ENCODE measurements around the gene DCLK2. TPM values are rescaled to one million over a fixed set of nuclear protein-coding genes. Genes with fewer than 3 reads are reported as not detected.

Gene DCLK2
- total RNA-seq, 3 donors from 2014 or later: 3.4 to 5.2 (median 4.0) TPM

GRCh38 chr4:150209140-150209829 is 131.0 kb downstream of the DCLK2 start:
- Histone ChIP-seq H3K27ac (no peak overlapping the region), H3K9me3 (no peaks in the 10 kb centered on the region), H3K36me3 (no peaks in the 10 kb centered on the region), H3K27me3 (no peaks in the 10 kb centered on the region), H3K4me3 (no peak overlapping the region), H3K4me1 (no peaks in the 10 kb centered on the region)
- intact Hi-C loops (cut with DNase I; ENCODE audit: low total_unique reads): no loop called here
- peak in 1 of 2 donors; percentile 60 for DNase-seq (ENCODE audit: low spot score in 2 of 2)
- no peak for TF ChIP-seq POLR2A (IDR thresholded peaks at IDR 0.05)
- TF ChIP-seq POLR2AphosphoS5 (IDR thresholded peaks at IDR 0.05): no peak
- TF ChIP-seq CTCF (IDR thresholded peaks at IDR 0.05): peak in 2 of 3 donors; percentile 43 to 57

- Histone ChIP-seq H3K27me3 (no peaks in the 10 kb centered on the region), H3K27ac (no peak overlapping the region), H3K9me3 (no peaks in the 10 kb centered on the region), H3K4me3 (no peak overlapping the region), H3K36me3 (no peaks in the 10 kb centered on the region), H3K4me1 (no peaks in the 10 kb centered on the region)
- TF ChIP-seq POLR2AphosphoS5 (IDR thresholded peaks at IDR 0.05) (no peak), CTCF (IDR thresholded peaks at IDR 0.05) (no peak), POLR2A (IDR thresholded peaks at IDR 0.05) (no peak)
- DNase-seq (ENCODE audit: low spot score in 2 of 2): no peak
- intact Hi-C loops (cut with DNase I; ENCODE audit: low total_unique reads): no loop called here
These were observed 132.8 kb downstream of the DCLK2 start for GRCh38 chr4:150211016-150211415.

GRCh38 chr4:150211799-150212445 is 133.7 kb downstream of the DCLK2 start:
- intact Hi-C loops (cut with DNase I; ENCODE audit: low total_unique reads): no loop called here
- no peaks in the 10 kb centered on the region for H3K27me3 ChIP-seq

GRCh38 chr4:150212485-150212884 is 134.2 kb downstream of the DCLK2 start:
- Histone ChIP-seq H3K27me3 (no peaks in the 10 kb centered on the region), H3K4me3 (no peak overlapping the region), H3K4me1 (no peaks in the 10 kb centered on the region), H3K36me3 (no peaks in the 10 kb centered on the region), H3K9me3 (no peaks in the 10 kb centered on the region), H3K27ac (no peak overlapping the region)
- no peak for TF ChIP-seq POLR2AphosphoS5 (IDR thresholded peaks at IDR 0.05)
- no peak for TF ChIP-seq POLR2A (IDR thresholded peaks at IDR 0.05)
- TF ChIP-seq CTCF (IDR thresholded peaks at IDR 0.05): no peak
- intact Hi-C loops (cut with DNase I; ENCODE audit: low total_unique reads): no loop called here
- DNase-seq (ENCODE audit: low spot score in 2 of 2): no peak

More at GRCh38 chr4:150211799-150212445, 133.7 kb downstream of the DCLK2 start:
- TF ChIP-seq POLR2AphosphoS5 (IDR thresholded peaks at IDR 0.05): no peak
- TF ChIP-seq POLR2A (IDR thresholded peaks at IDR 0.05): no peak
- no peak for TF ChIP-seq CTCF (IDR thresholded peaks at IDR 0.05)
- Histone ChIP-seq H3K4me1 (no peaks in the 10 kb centered on the region), H3K4me3 (no peak overlapping the region), H3K36me3 (no peaks in the 10 kb centered on the region), H3K9me3 (no peaks in the 10 kb centered on the region), H3K27ac (no peak overlapping the region)
- DNase-seq (ENCODE audit: low spot score in 2 of 2): no peak

GRCh38 chr4:150212927-150213326 is 134.7 kb downstream of the DCLK2 start:
- intact Hi-C loops (cut with DNase I; ENCODE audit: low total_unique reads): no loop called here
- H3K36me3 ChIP-seq: no peaks in the 10 kb centered on the region
- DNase-seq (ENCODE audit: low spot score in 2 of 2): peak in 1 of 2 donors; percentile 21
- no peaks in the 10 kb centered on the region for H3K4me1 ChIP-seq
- TF ChIP-seq POLR2A (IDR thresholded peaks at IDR 0.05) (no peak), CTCF (IDR thresholded peaks at IDR 0.05) (no peak), POLR2AphosphoS5 (IDR thresholded peaks at IDR 0.05) (no peak)
- H3K4me3 ChIP-seq: no peak overlapping the region
- H3K9me3 ChIP-seq: no peaks in the 10 kb centered on the region
- H3K27me3 ChIP-seq: no peaks in the 10 kb centered on the region
- no peak overlapping the region for H3K27ac ChIP-seq
